H1 (cell line): ENCODE measurements around the gene CALML5. TPM values are rescaled to one million over a fixed set of nuclear protein-coding genes. Genes with fewer than 3 reads are reported as not detected.
A peak's percentile ranks its signal among the peaks of the same experiment; 100 is the strongest.

Source experiments
- CTCF ChIA-PET: fragments of 300-600 bp; sonication (Branson Sonifier 250); formaldehyde crosslinking; loops from one replicate; lab custom pipeline; 2021; ENCODE audit not compliant: partially characterized antibody; lab: Charles Lee
- POLR2A ChIA-PET: fragments of 300-600 bp; sonication (Branson Sonifier 250); formaldehyde crosslinking; loops from one replicate; lab custom pipeline; 2021; ENCODE audit warnings: inconsistent platforms; ENCODE audit not compliant: partially characterized antibody; lab: Charles Lee
- DNase-seq, 2 experiments: peaks; one replicate each; pipeline versions ENCODE4 v3.0.0 to v3.0.0-alpha.2; 2010 to 2022; ENCODE audit warnings: low spot score in 2 of 2, low read depth in 1 of 2, mixed read lengths in 1 of 2
- FAIRE-seq: peaks from 2 replicates; lab custom pipeline; 2011; peaks lifted over from hg19 to GRCh38; lab: Jason Lieb, UNC
- H2AFZ ChIP-seq: 2 replicates; pipeline ENCODE4 v1.8.1; 2012; ENCODE audit warnings: low read length, inconsistent platforms
- H2AK5ac ChIP-seq: 2 replicates; pipeline ENCODE4 v1.6.1; 2013; ENCODE audit warnings: low read depth, low read length
- H2BK120ac ChIP-seq: replicated peaks from 2 replicates; pipeline ENCODE3; 2013; ENCODE audit warnings: low read depth, low read length, inconsistent platforms
- H2BK12ac ChIP-seq: 2 replicates; pipeline ENCODE4 v1.6.1; 2013; ENCODE audit warnings: low read depth, low read length
- H2BK15ac ChIP-seq: 2 replicates; pipeline ENCODE4 v1.6.1; 2013; ENCODE audit warnings: low read length
- H2BK20ac ChIP-seq: 2 replicates; pipeline ENCODE4 v1.6.1; 2013; ENCODE audit warnings: low read length
- H2BK5ac ChIP-seq: 2 replicates; pipeline ENCODE4 v1.6.1; 2013; ENCODE audit warnings: low read depth, low read length
- H3K14ac ChIP-seq: 2 replicates; pipeline ENCODE4 v1.6.1; 2013; ENCODE audit warnings: inconsistent platforms; ENCODE audit not compliant: insufficient read length
- H3K18ac ChIP-seq: 2 replicates; pipeline ENCODE4 v1.6.1; 2013; ENCODE audit warnings: low read length; ENCODE audit errors: extremely low read depth
- H3K23ac ChIP-seq: 2 replicates; pipeline ENCODE4 v1.6.1; 2013; ENCODE audit warnings: inconsistent platforms; ENCODE audit not compliant: insufficient read length
- H3K23me2 ChIP-seq: 2 replicates; pipeline ENCODE4 v1.6.1; 2013; ENCODE audit warnings: low read depth, low read length
- H3K27ac ChIP-seq: 2 replicates; pipeline ENCODE4 v1.6.1; 2011; ENCODE audit warnings: low read depth, low read length, inconsistent platforms
- H3K27me3 ChIP-seq, 4 experiments: replicated peaks in 1 of 4; 1 replicate in 1 of 4; 2 replicates in 3 of 4; pipeline versions ENCODE4 v1.6.1 to v1.8.1; 2011 to 2013; ENCODE audit warnings: low read length in 3 of 4, mild to moderate bottlenecking in 3 of 4, inconsistent platforms in 2 of 4, mixed read lengths in 2 of 4, moderate library complexity in 1 of 4; ENCODE audit not compliant: control insufficient read depth in 3 of 4, insufficient read depth in 3 of 4; ENCODE audit errors: extremely low read depth in 1 of 4
- H3K36me3 ChIP-seq, 4 experiments: 2 replicates each; pipeline versions ENCODE4 v1.6.1 to v1.8.1; 2011 to 2013; ENCODE audit warnings: mild to moderate bottlenecking in 4 of 4, low read length in 3 of 4, moderate library complexity in 2 of 4, control low read depth in 1 of 4, inconsistent platforms in 1 of 4; ENCODE audit not compliant: insufficient read depth in 4 of 4, control insufficient read depth in 2 of 4
- H3K4ac ChIP-seq: replicated peaks from 2 replicates; pipeline ENCODE3; 2013; ENCODE audit warnings: low read length, low read depth, mixed read lengths, inconsistent platforms; ENCODE audit not compliant: insufficient read length
- H3K4me1 ChIP-seq, 4 experiments: replicated peaks in 1 of 4; 1 replicate in 1 of 4; 2 replicates in 3 of 4; pipeline versions ENCODE4 v1.6.1 to v1.8.1; 2011 to 2013; ENCODE audit warnings: low read length in 3 of 4, inconsistent platforms in 2 of 4, mixed read lengths in 1 of 4; ENCODE audit not compliant: insufficient read depth in 4 of 4, control insufficient read depth in 3 of 4
- H3K4me2 ChIP-seq, 2 experiments: 2 replicates each; pipeline versions ENCODE4 v1.6.1 to v1.8.1; 2011 to 2013; ENCODE audit warnings: low read depth in 2 of 2, low read length in 2 of 2, control low read depth in 1 of 2, inconsistent platforms in 1 of 2, mild to moderate bottlenecking in 1 of 2; ENCODE audit not compliant: insufficient read depth in 1 of 2
- H3K4me3 ChIP-seq, 4 experiments: fragments of 200-600, 300-600 bp in 1 of 4; sonication (generic), shearing (Covaris generic), sonication (Bioruptor Twin) in 1 of 4; 2 replicates each; pipeline versions ENCODE4 v1.5.1 to v1.8.1; 2011 to 2016; ENCODE audit warnings: low read length in 4 of 4, low read depth in 3 of 4, control low read depth in 2 of 4, inconsistent platforms in 2 of 4, mild to moderate bottlenecking in 2 of 4, mixed read lengths in 1 of 4, moderate library complexity in 1 of 4; ENCODE audit not compliant: insufficient read depth in 2 of 4; ENCODE audit errors: extremely low read depth in 1 of 4
- H3K56ac ChIP-seq: replicated peaks from 2 replicates; pipeline ENCODE3; 2013; ENCODE audit warnings: low read depth, mild to moderate bottlenecking, mixed read lengths, low read length, inconsistent platforms; ENCODE audit not compliant: insufficient read length
- H3K79me1 ChIP-seq: 2 replicates; pipeline ENCODE4 v1.6.1; 2013; ENCODE audit warnings: low read depth, low read length, control low read depth
- H3K79me2 ChIP-seq, 2 experiments: 2 replicates each; pipeline versions ENCODE4 v1.6.1 to v1.8.1; 2012 to 2013; ENCODE audit warnings: low read length in 2 of 2, mild to moderate bottlenecking in 2 of 2, inconsistent platforms in 1 of 2; ENCODE audit not compliant: insufficient read depth in 2 of 2, control insufficient read depth in 1 of 2
- H3K9ac ChIP-seq, 4 experiments: replicated peaks in 1 of 4; 1 replicate in 1 of 4; 2 replicates in 3 of 4; pipeline versions ENCODE4 v1.6.1 to v1.8.1; 2011 to 2013; ENCODE audit warnings: low read depth in 3 of 4, low read length in 3 of 4, control low read depth in 2 of 4, mild to moderate bottlenecking in 2 of 4, moderate library complexity in 2 of 4, inconsistent platforms in 1 of 4; ENCODE audit errors: extremely low read depth in 1 of 4
- H3K9me3 ChIP-seq, 2 experiments: 2 replicates each; pipeline versions ENCODE4 v1.6.1 to v1.8.1; 2012 to 2013; ENCODE audit warnings: mild to moderate bottlenecking in 2 of 2, moderate library complexity in 2 of 2, control low read depth in 1 of 2, inconsistent platforms in 1 of 2, low read depth in 1 of 2, low read length in 1 of 2, mixed read lengths in 1 of 2; ENCODE audit not compliant: insufficient read depth in 2 of 2
- H4K20me1 ChIP-seq, 2 experiments: replicated peaks in 1 of 2; 2 replicates each; pipeline versions ENCODE3 to v1.8.1; 2011 to 2013; ENCODE audit warnings: inconsistent platforms in 2 of 2, low read length in 2 of 2, mild to moderate bottlenecking in 1 of 2; ENCODE audit not compliant: insufficient read depth in 2 of 2, control insufficient read depth in 1 of 2
- H4K5ac ChIP-seq: 2 replicates; pipeline ENCODE4 v1.6.1; 2013; ENCODE audit warnings: low read length, low read depth, mixed read lengths, inconsistent platforms; ENCODE audit not compliant: insufficient read length
- H4K8ac ChIP-seq: 2 replicates; pipeline ENCODE4 v1.8.0; 2013; ENCODE audit warnings: mild to moderate bottlenecking, moderate library complexity, low read length, inconsistent platforms; ENCODE audit not compliant: insufficient read depth; ENCODE audit errors: extremely low read depth
- H4K91ac ChIP-seq: replicated peaks from 2 replicates; pipeline ENCODE3; 2013; ENCODE audit warnings: low read length, mixed read lengths, inconsistent platforms; ENCODE audit not compliant: insufficient read length
- TBP ChIP-seq: IDR thresholded peaks from 2 replicates; pipeline ENCODE4 v1.6.1; 2011; ENCODE audit warnings: low read depth, low read length, improper control_type of control experiment
- WGBS, 2 experiments: shearing (Covaris generic) in 1 of 2; methylation state at CpG; one replicate each; pipeline versions ENCODE4 v1.1.6 to v1.1.7; 2013 to 2015; ENCODE audit warnings: low lambda C conversion rate in 2 of 2, mixed read lengths in 2 of 2, inconsistent platforms in 1 of 2, low coverage in 1 of 2, missing lambda C conversion rate in 1 of 2; ENCODE audit not compliant: insufficient replicate concordance in 2 of 2, insufficient coverage in 1 of 2, insufficient read length in 1 of 2; ENCODE audit errors: extremely low coverage in 1 of 2, missing lambda C conversion rate in 1 of 2; 5-methylcytosine and 5-hydroxymethylcytosine counted together
- polyA plus RNA-seq, 7 experiments: library from polyadenylated mRNA; depleted of rRNA in 3 of 7; stranded (reverse) in 5 of 7; unstranded in 2 of 7; fragments of >200 nt in 5 of 7; fragments of 200-250 nt in 2 of 7; gene quantifications; 1 replicate in 5 of 7; 2 replicates in 1 of 7; 4 replicates in 1 of 7; pipeline versions ENCODE4 v1.2.1 to v1.2.3, GENCODE V29; 2011 to 2013; ENCODE audit warnings: missing spikeins in 2 of 7, mixed read lengths in 2 of 7
- total RNA-seq: library from RNA; stranded (reverse); fragmentation: NEBNext Ultra II Directional; extraction: Animal tissue kit (Norgen Biotek cat#: 25700); gene quantifications from 2 replicates; pipeline ENCODE4 v1.2.1, GENCODE V29; 2021

CALML5 gene
- total and polyA plus RNA-seq, 2 of the 8 experiments (the other 6 are each of a cell fraction or from before 2014, with no cell fraction given): not detected

DNA sequence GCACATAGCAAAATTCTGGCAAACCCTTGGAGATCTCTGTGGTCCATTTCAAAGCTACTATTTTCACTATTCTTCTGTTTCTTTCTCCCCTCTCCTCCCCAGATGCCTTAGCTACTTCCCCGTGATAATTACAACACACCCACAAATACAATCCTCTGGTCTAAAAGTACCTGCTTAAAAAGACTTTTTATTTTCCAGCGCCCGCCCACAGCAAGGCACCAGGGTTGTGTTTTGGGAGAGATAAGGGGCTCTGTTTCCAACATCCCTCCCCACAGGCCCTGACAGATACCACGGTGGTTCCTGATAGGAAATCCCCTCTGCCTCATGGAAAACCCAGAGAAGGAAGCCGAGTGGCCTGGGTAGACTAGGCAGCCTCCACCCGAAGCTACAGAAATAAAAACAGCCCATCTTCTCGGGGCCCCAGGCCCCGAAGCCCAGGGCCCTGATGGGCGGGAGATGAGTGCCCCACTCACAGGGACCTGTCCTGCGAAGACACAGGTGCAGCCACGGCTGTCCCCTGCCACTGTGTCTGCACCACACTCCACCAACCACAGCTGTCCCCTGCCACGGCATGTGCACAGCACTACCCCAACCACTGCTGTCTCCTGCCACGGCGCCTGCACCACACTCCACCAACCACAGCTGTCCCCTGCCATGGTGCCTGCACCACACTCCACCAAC is 19.7 kb downstream of the CALML5 start:
- WGBS, 2 experiments: 91% methylated on average over 14 of the region's 14 CpGs; no CpG with 5 or more reads in 1 of the 2 experiments
- no peak overlapping the region for H2AFZ ChIP-seq

More for the DNA sequence above, 19.7 kb downstream of the CALML5 start:
- Histone ChIP-seq H3K56ac (no peak overlapping the region), H4K8ac (no peak overlapping the region), H3K27ac (no peak overlapping the region), H2BK15ac (peak overlapping the region; percentile 81; the same call in 1 of the 2 replicates), H2BK12ac (peak overlapping the region; percentile 98; the same call in 1 of the 2 replicates), H3K4me1 (peaks cover 3 to 14% (median 8%) of the 10 kb centered on the region in 4 experiments), H3K23me2 (no peaks in the 10 kb centered on the region), H4K5ac (no peak overlapping the region), H3K9me3 (no peaks in the 10 kb centered on the region), H3K36me3 (no peaks in the 10 kb centered on the region), H3K4ac (peak overlapping the region; percentile 77), H2BK120ac (peak overlapping the region; percentile 16), H3K4me3 (no peak overlapping the region), H4K20me1 (no peaks in the 10 kb centered on the region), H3K79me2 (no peaks in the 10 kb centered on the region), H3K9ac (no peak overlapping the region), H3K4me2 (no peak overlapping the region), H4K91ac (peak overlapping the region; percentile 83), H3K79me1 (no peaks in the 10 kb centered on the region), H3K14ac (no peak overlapping the region), H3K18ac (peak overlapping the region; percentile 60; the same call in 1 of the 2 replicates), H3K27me3 (no peaks in the 10 kb centered on the region), H2BK5ac (peak overlapping the region; percentile 95; the same call in 1 of the 2 replicates), H3K23ac (no peak overlapping the region), H2BK20ac (peak overlapping the region; percentile 99; the same call in 1 of the 2 replicates), H2AK5ac (peak overlapping the region; percentile 90; the same call in 1 of the 2 replicates)
- ChIA-PET CTCF (interaction anchor here (3.5 kb wide), 1 partner anchor 17 kb away, joined by 18 read pairs; no protein-coding TSS in a partner anchor), POLR2A (interaction anchor here (1.6 to 5.3 kb wide), 2 partner anchors 11 to 12 kb away, joined by 3 to 44 read pairs; no protein-coding TSS in a partner anchor)
- no peak for TF ChIP-seq TBP
- FAIRE-seq (no peak), DNase-seq (no peak)
